Endodermal cell (in vitro differentiated cells): ENCODE measurements around the gene FAM89B. TPM values are rescaled to one million over a fixed set of nuclear protein-coding genes. Genes with fewer than 3 reads are reported as not detected.

ENCODE experiments used
- DNase-seq: peaks from one replicate; pipeline ENCODE4 v3.0.0-alpha.2; 2017
- H3K27ac ChIP-seq: 2 replicates; pipeline ENCODE4 v1.5.1; 2013; ENCODE audit warnings: mild to moderate bottlenecking, low read depth, low read length, moderate library complexity
- H3K27me3 ChIP-seq: 2 replicates; pipeline ENCODE4 v1.6.1; 2013; ENCODE audit warnings: mild to moderate bottlenecking, low read length, moderate library complexity; ENCODE audit not compliant: insufficient read depth, control insufficient read depth, poor library complexity, severe bottlenecking
- H3K36me3 ChIP-seq: 2 replicates; pipeline ENCODE4 v1.7.0; 2013; ENCODE audit warnings: mild to moderate bottlenecking, low read length, moderate library complexity; ENCODE audit not compliant: control insufficient read depth, insufficient read depth
- H3K4me1 ChIP-seq: one replicate; pipeline ENCODE4 v1.7.0; 2013; ENCODE audit warnings: low read length; ENCODE audit not compliant: control insufficient read depth, insufficient read depth
- H3K4me3 ChIP-seq: 2 replicates; pipeline ENCODE4 v1.5.1; 2013; ENCODE audit warnings: mild to moderate bottlenecking, low read length, moderate library complexity
- H3K9ac ChIP-seq: 2 replicates; pipeline ENCODE4 v1.6.1; 2013; ENCODE audit warnings: mild to moderate bottlenecking, low read length, moderate library complexity; ENCODE audit not compliant: poor library complexity, severe bottlenecking; ENCODE audit errors: extremely low read depth
- H3K9me3 ChIP-seq: 2 replicates; pipeline ENCODE4 v1.6.1; 2013; ENCODE audit warnings: mild to moderate bottlenecking, low read length, moderate library complexity; ENCODE audit not compliant: control insufficient read depth
- H3K27ac Mint-ChIP-seq: 2 replicates; pipeline ENCODE4 v1.8.0; 2020; ENCODE audit warnings: mixed read lengths
- H3K27me3 Mint-ChIP-seq: 2 replicates; pipeline ENCODE4 v1.8.0; 2021; ENCODE audit warnings: mild to moderate bottlenecking, mixed read lengths; ENCODE audit not compliant: insufficient read depth
- H3K36me3 Mint-ChIP-seq: 2 replicates; pipeline ENCODE4 v1.8.0; 2020; ENCODE audit warnings: low read depth, mixed read lengths
- H3K4me1 Mint-ChIP-seq: 2 replicates; pipeline ENCODE4 v1.8.0; 2020; ENCODE audit warnings: mixed read lengths
- H3K4me3 Mint-ChIP-seq: 2 replicates; pipeline ENCODE4 v1.8.0; 2020; ENCODE audit warnings: mild to moderate bottlenecking, moderate library complexity, mixed read lengths
- H3K9me3 Mint-ChIP-seq: 2 replicates; pipeline ENCODE4 v1.8.0; 2020; ENCODE audit warnings: mild to moderate bottlenecking, mixed read lengths
- CTCF ChIP-seq: fragments of 200-600 bp; sonication (generic); conservative IDR thresholded peaks from 2 replicates; pipeline ENCODE4 v1.5.0; 2021; ENCODE audit warnings: antibody characterized with exemption, mild to moderate bottlenecking
- WGBS, 2 experiments: methylation state at CpG; one replicate each; pipeline versions ENCODE4 v1.1.5 to v1.1.7; 2013; ENCODE audit warnings: missing lambda C conversion rate in 2 of 2, mixed read lengths in 1 of 2; ENCODE audit not compliant: insufficient coverage in 1 of 2, insufficient read length in 1 of 2; 5-methylcytosine and 5-hydroxymethylcytosine counted together
- total RNA-seq, 2 donors: library from RNA; stranded (reverse); fragmentation: NEBNext Ultra II Directional in 1 of 2; extraction: Animal tissue kit (Norgen Biotek cat#: 25700) in 1 of 2; gene quantifications; 2 replicates in 1 of 2; 3 replicates in 1 of 2; pipeline ENCODE4 v1.2.1, GENCODE V29; 2021

FAM89B gene
- total RNA-seq, 2 donors from 2014 or later: 23.3 to 24.9 TPM

- peaks cover 57% of the 10 kb centered on the region for H3K27me3 ChIP-seq
- Mint-ChIP-seq H3K4me3 (no peak overlapping the region), H3K9me3 (no peaks in the 10 kb centered on the region), H3K36me3 (no peaks in the 10 kb centered on the region), H3K27ac (no peak overlapping the region), H3K27me3 (peaks cover 92% of the 10 kb centered on the region), H3K4me1 (no peaks in the 10 kb centered on the region)
- H3K36me3 ChIP-seq: no peaks in the 10 kb centered on the region
- no peak for DNase-seq
- TF ChIP-seq CTCF: no peak
- WGBS, 2 experiments: 74 to 76% methylated on average over 36 to 50 of the region's 51 CpGs
- H3K4me3 ChIP-seq: no peak overlapping the region
- no peaks in the 10 kb centered on the region for H3K4me1 ChIP-seq
- no peaks in the 10 kb centered on the region for H3K9me3 ChIP-seq
- H3K9ac ChIP-seq: no peak overlapping the region
- H3K27ac ChIP-seq: no peak overlapping the region
Measured at GRCh38 chr11:65585396-65586246, 13.3 kb downstream of the FAM89B start.

GRCh38 chr11:65586247-65586630 lies 13.9 kb downstream of the FAM89B start:
- Mint-ChIP-seq H3K27ac (no peak overlapping the region), H3K9me3 (no peaks in the 10 kb centered on the region), H3K4me1 (no peaks in the 10 kb centered on the region), H3K36me3 (no peaks in the 10 kb centered on the region), H3K27me3 (peaks cover 92% of the 10 kb centered on the region), H3K4me3 (no peak overlapping the region)
- H3K4me1 ChIP-seq: no peaks in the 10 kb centered on the region
- H3K27me3 ChIP-seq: peaks cover 63% of the 10 kb centered on the region
- no peak for TF ChIP-seq CTCF
- no peak for DNase-seq
- no peak overlapping the region for H3K27ac ChIP-seq
- no peaks in the 10 kb centered on the region for H3K36me3 ChIP-seq
- no peak overlapping the region for H3K9ac ChIP-seq
- no peak overlapping the region for H3K4me3 ChIP-seq
- H3K9me3 ChIP-seq: no peaks in the 10 kb centered on the region
- 82 to 90% methylated on average over 3 to 4 of the region's 4 CpGs for WGBS, 2 experiments

- no peaks in the 10 kb centered on the region for H3K36me3 ChIP-seq
- Mint-ChIP-seq H3K4me3 (no peak overlapping the region), H3K4me1 (peaks cover 2% of the 10 kb centered on the region), H3K27ac (no peak overlapping the region), H3K9me3 (no peaks in the 10 kb centered on the region), H3K36me3 (no peaks in the 10 kb centered on the region), H3K27me3 (peaks cover 93% of the 10 kb centered on the region)
- no peaks in the 10 kb centered on the region for H3K9me3 ChIP-seq
- 80 to 83% methylated on average over 1 to 2 of the region's 2 CpGs for WGBS, 2 experiments
- H3K27ac ChIP-seq: no peak overlapping the region
- peak; percentile 71 for DNase-seq
- H3K4me1 ChIP-seq: no peaks in the 10 kb centered on the region
- H3K9ac ChIP-seq: no peak overlapping the region
- H3K27me3 ChIP-seq: peaks cover 65% of the 10 kb centered on the region
- TF ChIP-seq CTCF: no peak
- no peak overlapping the region for H3K4me3 ChIP-seq
Measured at GRCh38 chr11:65586676-65587075, 14.3 kb downstream of the FAM89B start.
